Measurements from ENCODE around the gene NUP54.

DNA sequence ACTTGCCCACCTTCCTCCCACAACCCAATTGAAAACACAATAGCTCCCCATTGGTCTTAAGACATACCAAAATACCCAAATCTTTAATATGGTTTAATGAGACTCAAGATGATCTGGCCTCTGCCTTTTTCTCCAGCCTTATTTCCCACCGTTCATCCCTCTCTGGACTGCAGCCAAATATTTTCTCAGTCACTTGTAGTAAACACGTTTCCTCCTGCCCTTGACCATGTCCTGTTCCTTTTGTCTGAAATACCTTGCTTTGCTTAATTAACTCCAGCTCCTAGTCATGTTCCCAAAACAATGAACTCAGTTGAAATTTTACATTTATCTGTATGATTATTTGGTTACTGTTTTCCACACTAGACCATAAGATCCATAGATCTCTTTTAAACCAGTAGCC is 8.4 kb upstream of the NUP54 start:
- TF ChIP-seq, protein P1, sequence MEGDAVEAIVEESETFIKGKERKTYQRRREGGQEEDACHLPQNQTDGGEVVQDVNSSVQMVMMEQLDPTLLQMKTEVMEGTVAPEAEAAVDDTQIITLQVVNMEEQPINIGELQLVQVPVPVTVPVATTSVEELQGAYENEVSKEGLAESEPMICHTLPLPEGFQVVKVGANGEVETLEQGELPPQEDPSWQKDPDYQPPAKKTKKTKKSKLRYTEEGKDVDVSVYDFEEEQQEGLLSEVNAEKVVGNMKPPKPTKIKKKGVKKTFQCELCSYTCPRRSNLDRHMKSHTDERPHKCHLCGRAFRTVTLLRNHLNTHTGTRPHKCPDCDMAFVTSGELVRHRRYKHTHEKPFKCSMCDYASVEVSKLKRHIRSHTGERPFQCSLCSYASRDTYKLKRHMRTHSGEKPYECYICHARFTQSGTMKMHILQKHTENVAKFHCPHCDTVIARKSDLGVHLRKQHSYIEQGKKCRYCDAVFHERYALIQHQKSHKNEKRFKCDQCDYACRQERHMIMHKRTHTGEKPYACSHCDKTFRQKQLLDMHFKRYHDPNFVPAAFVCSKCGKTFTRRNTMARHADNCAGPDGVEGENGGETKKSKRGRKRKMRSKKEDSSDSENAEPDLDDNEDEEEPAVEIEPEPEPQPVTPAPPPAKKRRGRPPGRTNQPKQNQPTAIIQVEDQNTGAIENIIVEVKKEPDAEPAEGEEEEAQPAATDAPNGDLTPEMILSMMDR (IDR thresholded peaks at IDR 0.05; ENCODE audit: borderline replicate concordance, extremely low read depth, low read length, poor library complexity, severe bottlenecking), result no peak
- TF ChIP-seq EZH2 (IDR thresholded peaks at IDR 0.05; ENCODE audit: borderline replicate concordance, low read depth, low read length, severe bottlenecking), result no peak

Measured in DND-41 (cell line).